HCT116 (cell line): ENCODE results near the gene CACNA2D3. TPM values are rescaled to one million over a fixed set of nuclear protein-coding genes. Genes with fewer than 3 reads are reported as not detected.

Source experiments
- ATAC-seq: fragments of 200-7000 bp; cut with Tn5 transposase; 2 replicates; pipeline ENCODE4 v1.9.1; 2020; ENCODE audit warnings: mild to moderate bottlenecking, moderate library complexity
- BruUV-seq: library from RNA; stranded (reverse); fragments of 400-500 nt; replicated peaks from 2 replicates; lab custom pipeline; 2021; lab: Mats Ljungman, UMichigan
- CTCF ChIA-PET: fragments of 300-600 bp; sonication (Branson Sonifier 250); formaldehyde crosslinking; loops from one replicate; lab custom pipeline; 2021; ENCODE audit warnings: antibody characterized with exemption; lab: Charles Lee
- POLR2A ChIA-PET: fragments of 300-600, 350-600 bp; sonication (Branson Sonifier 250); formaldehyde crosslinking; loops from one replicate; lab custom pipeline; 2021; ENCODE audit warnings: antibody characterized with exemption; lab: Charles Lee
- RAD21 ChIA-PET, 2 experiments: fragments of 300-600 bp; sonication (Branson Sonifier 250); formaldehyde crosslinking; loops; one replicate each; lab custom pipeline; 2023; ENCODE audit warnings: low total read pairs in 2 of 2; ENCODE audit not compliant: uncharacterized antibody in 2 of 2, unreplicated experiment in 2 of 2, low non-redundant PET in 1 of 2; lab: Charles Lee
- DNase-seq: peaks from one replicate; pipeline ENCODE4 v3.0.0-alpha.2; 2010; ENCODE audit warnings: low read depth, low spot score
- H2AFZ ChIP-seq: fragments of 200-600 bp; shearing (Covaris generic), sonication (generic); 2 replicates; pipeline ENCODE4 v1.6.1; 2017; ENCODE audit warnings: low read depth, mixed run types, mixed read lengths, antibody characterized with exemption, low read length; ENCODE audit not compliant: poor library complexity, severe bottlenecking
- H3K27ac ChIP-seq: 2 replicates; pipeline ENCODE4 v1.5.1; 2012; ENCODE audit warnings: low read depth, low read length
- H3K27me3 ChIP-seq: fragments of 200-600 bp; sonication (generic); 2 replicates; pipeline ENCODE4 v1.6.1; 2016; ENCODE audit warnings: mixed run types, low read length, mixed read lengths; ENCODE audit not compliant: insufficient read depth
- H3K36me3 ChIP-seq, 2 experiments: fragments of 200-500 bp in 1 of 2; fragments of 200-600 bp in 1 of 2; sonication (Bioruptor generic) in 1 of 2; sonication (generic) in 1 of 2; 2 replicates each; pipeline versions ENCODE4 v1.5.1 to v1.6.1; 2014 to 2016; ENCODE audit warnings: low read length in 2 of 2, inconsistent platforms in 1 of 2, mixed read lengths in 1 of 2, mixed run types in 1 of 2; ENCODE audit not compliant: insufficient read depth in 2 of 2, control insufficient read depth in 1 of 2
- H3K4me1 ChIP-seq, 2 experiments: fragments of 200-600 bp in 1 of 2; sonication (generic) in 1 of 2; 2 replicates each; pipeline versions ENCODE4 v1.5.1 to v1.6.1; 2012 to 2017; ENCODE audit warnings: low read length in 2 of 2, inconsistent platforms in 1 of 2, mild to moderate bottlenecking in 1 of 2, mixed read lengths in 1 of 2, mixed run types in 1 of 2, moderate library complexity in 1 of 2; ENCODE audit not compliant: insufficient read depth in 2 of 2, control insufficient read depth in 1 of 2
- H3K4me2 ChIP-seq: fragments of 200-600 bp; sonication (generic); 2 replicates; pipeline ENCODE4 v1.6.1; 2017; ENCODE audit warnings: mixed run types, low read length, mixed read lengths
- H3K4me3 ChIP-seq, 2 experiments: fragments of 200-600 bp in 1 of 2; sonication (generic) in 1 of 2; replicated peaks in 1 of 2; 2 replicates each; pipeline ENCODE4 v1.5.1; 2011 to 2016; ENCODE audit warnings: low read length in 2 of 2, control low read depth in 1 of 2, low read depth in 1 of 2, mild to moderate bottlenecking in 1 of 2, mixed read lengths in 1 of 2, mixed run types in 1 of 2
- H3K79me2 ChIP-seq: fragments of 200-600 bp; sonication (generic); 2 replicates; pipeline ENCODE4 v1.6.1; 2017; ENCODE audit warnings: mild to moderate bottlenecking, mixed run types, low read length, moderate library complexity, mixed read lengths; ENCODE audit not compliant: insufficient read depth
- H3K9ac ChIP-seq: fragments of 200-600 bp; sonication (generic); 2 replicates; pipeline ENCODE4 v1.6.1; 2016; ENCODE audit warnings: low read length, mixed read lengths
- H3K9me2 ChIP-seq: fragments of 200-600 bp; sonication (generic), shearing (Covaris generic); 2 replicates; pipeline ENCODE4 v1.6.1; 2017; ENCODE audit warnings: mixed run types, mild to moderate bottlenecking, moderate library complexity; ENCODE audit not compliant: insufficient read depth
- H3K9me3 ChIP-seq, 2 experiments: fragments of 200-500 bp in 1 of 2; fragments of 200-600 bp in 1 of 2; sonication (Bioruptor generic) in 1 of 2; sonication (generic) in 1 of 2; 2 replicates each; pipeline ENCODE4 v1.6.1; 2014 to 2017; ENCODE audit warnings: low read length in 2 of 2, mixed read lengths in 2 of 2, inconsistent platforms in 1 of 2, low read depth in 1 of 2, mild to moderate bottlenecking in 1 of 2, mixed run types in 1 of 2, moderate library complexity in 1 of 2; ENCODE audit not compliant: control insufficient read depth in 1 of 2, insufficient read depth in 1 of 2
- H4K20me1 ChIP-seq: fragments of 200-600 bp; sonication (generic), shearing (Covaris generic); 2 replicates; pipeline ENCODE4 v1.6.1; 2017; ENCODE audit warnings: mixed run types, mild to moderate bottlenecking, moderate library complexity; ENCODE audit not compliant: insufficient read depth
- ATF3 ChIP-seq: IDR thresholded peaks from 2 replicates; pipeline ENCODE4 v1.6.1; 2012
- CBX3 ChIP-seq: IDR thresholded peaks from 2 replicates; pipeline ENCODE4 v1.6.1; 2012; ENCODE audit warnings: low read depth
- EZH2 ChIP-seq: fragments of 200-600 bp; sonication (generic); IDR thresholded peaks from 2 replicates; pipeline ENCODE4 v1.6.1; 2017; ENCODE audit warnings: antibody characterized with exemption, mixed run types
- EZH2phosphoT487 ChIP-seq: fragments of 200-600 bp; IDR thresholded peaks from 2 replicates; pipeline ENCODE4 v1.6.1; 2018; ENCODE audit warnings: antibody characterized with exemption, borderline replicate concordance
- REST ChIP-seq: IDR thresholded peaks from 2 replicates; pipeline ENCODE4 v1.6.1; 2012; ENCODE audit warnings: low read depth
- SIN3A ChIP-seq: IDR thresholded peaks from 2 replicates; pipeline ENCODE4 v1.6.1; 2012; ENCODE audit warnings: low read depth
- SP1 ChIP-seq: IDR thresholded peaks from 2 replicates; pipeline ENCODE4 v1.6.1; 2012; ENCODE audit warnings: low read depth
- TCF7L2 ChIP-seq: IDR thresholded peaks from 2 replicates; pipeline ENCODE4 v1.7.0; 2011; ENCODE audit warnings: borderline replicate concordance, inconsistent platforms; ENCODE audit not compliant: insufficient read depth, insufficient read length; ENCODE audit errors: extremely low read depth
- ZBTB33 ChIP-seq: IDR thresholded peaks from 2 replicates; pipeline ENCODE4 v1.6.1; 2011; ENCODE audit warnings: mild to moderate bottlenecking, low read length, moderate library complexity; ENCODE audit not compliant: insufficient replicate concordance; ENCODE audit errors: extremely low read depth
- ZFX ChIP-seq: fragments of 450-650 bp; IDR thresholded peaks from 2 replicates; pipeline ENCODE4 v1.6.1; 2017
- intact Hi-C: fragments of 100-400 bp; cut with micrococcal nuclease; formaldehyde crosslinking; loops from 2 replicates; pipeline ENCODE4 v1.10.0; 2022
- total RNA-seq: library from RNA; stranded (reverse); gene quantifications from one replicate; pipeline ENCODE4 v1.2.1, GENCODE V29; 2021; ENCODE audit not compliant: unreplicated experiment

Gene CACNA2D3
- total RNA-seq, 1 experiment from 2014 or later = 0.20 TPM

- Histone ChIP-seq H3K79me2 (no peaks in the 10 kb centered on the region), H3K4me1 (no peaks in the 10 kb centered on the region), H2AFZ (no peak overlapping the region), H3K4me3 (no peak overlapping the region), H3K27ac (no peak overlapping the region), H3K27me3 (no peaks in the 10 kb centered on the region), H4K20me1 (no peaks in the 10 kb centered on the region), H3K36me3 (no peaks in the 10 kb centered on the region), H3K9ac (no peak overlapping the region), H3K4me2 (no peak overlapping the region), H3K9me3 (peaks cover 0 to 13% of the 10 kb centered on the region in 2 experiments; a peak in 2 of 4 replicates), H3K9me2 (no peaks in the 10 kb centered on the region)
- ChIA-PET CTCF (no interaction called here), POLR2A (no interaction called here), RAD21 (no interaction called here)
- intact Hi-C loops = no loop called here
- TF ChIP-seq TCF7L2 (no peak), SIN3A (no peak), EZH2phosphoT487 (no peak), SP1 (no peak), CBX3 (no peak), ZFX (no peak), ZBTB33 (no peak), ATF3 (no peak), EZH2 (no peak), REST (no peak)
- ATAC-seq (no peak), DNase-seq (no peak)
- no TSS peak for BruUV-seq
Observed at GRCh38 chr3:54714035-54714434, 591.7 kb downstream of the CACNA2D3 start.
